ENCODE data around the gene PEX14. TPM values are rescaled to one million over a fixed set of nuclear protein-coding genes. Genes with fewer than 3 reads are reported as not detected.

Gene PEX14
- total RNA-seq, 6 experiments from 2014 or later = 23.1 to 28.4 (median 26.0) TPM

DNA sequence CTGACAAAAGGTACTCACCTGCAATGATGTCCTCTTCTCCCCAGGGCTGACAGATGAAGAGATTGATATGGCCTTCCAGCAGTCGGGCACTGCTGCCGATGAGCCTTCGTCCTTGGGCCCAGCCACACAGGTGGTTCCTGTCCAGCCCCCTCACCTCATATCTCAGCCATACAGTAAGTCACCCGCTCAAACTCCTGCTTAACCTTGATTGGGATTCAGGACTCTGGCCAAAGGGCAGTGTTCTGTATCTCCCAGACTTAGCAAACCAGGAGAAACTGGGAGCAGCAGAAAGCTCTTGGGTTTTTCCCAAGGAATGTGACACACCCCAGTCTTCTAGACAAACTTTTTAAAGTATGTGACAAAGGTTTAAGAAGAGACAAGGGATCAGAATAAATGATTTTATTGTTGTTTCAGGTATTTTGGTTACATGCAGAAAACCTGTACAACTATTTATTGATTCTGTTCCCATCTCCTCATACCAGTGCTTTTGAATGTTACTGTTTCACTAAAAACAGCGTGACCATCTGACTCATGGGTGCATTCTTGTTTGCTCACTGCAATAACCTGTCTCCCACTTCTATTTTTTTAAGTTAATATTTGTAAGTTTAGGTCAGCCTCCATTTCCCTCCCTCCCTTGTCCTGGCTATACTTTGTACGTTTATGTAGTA lies 124.6 kb downstream of the PEX14 start:
- H3K27ac Mint-ChIP-seq = peak overlapping the region; percentile 93
- H3K9me3 Mint-ChIP-seq = no peaks in the 10 kb centered on the region
- H3K4me3 Mint-ChIP-seq = peak overlapping the region; percentile 72
- H3K36me3 Mint-ChIP-seq (ENCODE audit: low read depth) = peaks cover 7% of the 10 kb centered on the region; the same call in 1 of the 2 replicates
- peaks cover 2% of the 10 kb centered on the region; the same call in 1 of the 2 replicates for H3K27me3 Mint-ChIP-seq (ENCODE audit: insufficient read depth)
- peaks cover 66% of the 10 kb centered on the region for H3K4me1 Mint-ChIP-seq (ENCODE audit: low read depth)
- no peak for TF ChIP-seq CTCF (IDR thresholded peaks at IDR 0.05)
- peak; percentile 85 for DNase-seq

- no peaks in the 10 kb centered on the region for H3K9me3 Mint-ChIP-seq
- H3K27ac Mint-ChIP-seq = no peak overlapping the region; the same call in 1 of the 2 replicates
- TF ChIP-seq CTCF (IDR thresholded peaks at IDR 0.05) = no peak
- no peak overlapping the region for H3K4me3 Mint-ChIP-seq
- no peak for DNase-seq
- peaks cover 7% of the 10 kb centered on the region; the same call in 1 of the 2 replicates for H3K36me3 Mint-ChIP-seq (ENCODE audit: low read depth)
- H3K4me1 Mint-ChIP-seq (ENCODE audit: low read depth) = peaks cover 47% of the 10 kb centered on the region
- peaks cover 2% of the 10 kb centered on the region; the same call in 1 of the 2 replicates for H3K27me3 Mint-ChIP-seq (ENCODE audit: insufficient read depth)
Measured at GRCh38 chr1:10601342-10602070, 126.8 kb downstream of the PEX14 start.

- Mint-ChIP-seq H3K36me3 (ENCODE audit: low read depth) (peaks cover 7% of the 10 kb centered on the region; the same call in 1 of the 2 replicates), H3K27me3 (ENCODE audit: insufficient read depth) (peaks cover 4% of the 10 kb centered on the region), H3K9me3 (no peaks in the 10 kb centered on the region), H3K4me3 (no peak overlapping the region), H3K27ac (no peak overlapping the region), H3K4me1 (ENCODE audit: low read depth) (peaks cover 33% of the 10 kb centered on the region)
- TF ChIP-seq CTCF (IDR thresholded peaks at IDR 0.05) = no peak
- DNase-seq = no peak
Measured at GRCh38 chr1:10602936-10603335, 128.2 kb downstream of the PEX14 start.

DNA sequence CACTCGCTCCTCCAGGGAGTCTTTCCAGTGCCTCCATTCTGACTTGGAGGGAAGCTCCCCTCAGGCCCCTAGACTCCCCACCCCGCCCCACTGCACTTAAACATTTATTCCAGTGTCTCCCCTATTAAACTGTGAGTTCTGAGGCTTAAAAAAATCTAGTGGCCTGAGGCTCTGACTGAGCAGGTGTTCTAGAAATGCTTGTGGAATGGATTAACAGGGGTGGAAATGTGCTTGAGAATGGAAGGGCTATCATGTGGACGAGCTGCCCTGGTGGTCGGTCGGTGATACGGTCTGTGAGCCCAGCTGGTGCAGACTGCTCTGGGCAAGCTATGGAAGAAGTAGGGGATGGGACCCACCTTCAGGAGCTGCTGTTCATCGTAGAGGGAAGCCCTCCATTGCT lies 130.2 kb downstream of the PEX14 start:
- Mint-ChIP-seq H3K36me3 (ENCODE audit: low read depth) (no peaks in the 10 kb centered on the region; the same call in 1 of the 2 replicates), H3K4me1 (ENCODE audit: low read depth) (peaks cover 12% of the 10 kb centered on the region), H3K27me3 (ENCODE audit: insufficient read depth) (peaks cover 4% of the 10 kb centered on the region), H3K4me3 (no peak overlapping the region), H3K27ac (no peak overlapping the region), H3K9me3 (no peaks in the 10 kb centered on the region)
- TF ChIP-seq CTCF (IDR thresholded peaks at IDR 0.05) = no peak
- DNase-seq = no peak

GRCh38 chr1:10606064-10606463 lies 131.3 kb downstream of the PEX14 start:
- Mint-ChIP-seq H3K27ac (no peak overlapping the region), H3K4me1 (ENCODE audit: low read depth) (peaks cover 11% of the 10 kb centered on the region), H3K4me3 (no peak overlapping the region), H3K27me3 (ENCODE audit: insufficient read depth) (peaks cover 4% of the 10 kb centered on the region), H3K9me3 (no peaks in the 10 kb centered on the region), H3K36me3 (ENCODE audit: low read depth) (no peaks in the 10 kb centered on the region; the same call in 1 of the 2 replicates)
- TF ChIP-seq CTCF (IDR thresholded peaks at IDR 0.05) = no peak
- DNase-seq = no peak

Measured in HFFc6 (cell line).